WTC11 (cell line): ENCODE measurements around the gene H6PD. TPM values are rescaled to one million over a fixed set of nuclear protein-coding genes. Genes with fewer than 3 reads are reported as not detected.

ENCODE experiments used
- ATAC-seq: fragments of 200-7000 bp; cut with Tn5 transposase; 2 replicates; pipeline ENCODE4 v1.10.0; 2021; ENCODE audit warnings: mild to moderate bottlenecking, moderate library complexity
- CTCF ChIA-PET: fragments of 300-600 bp; sonication (Branson Sonifier 250); formaldehyde crosslinking; loops from one replicate; lab custom pipeline; 2021; ENCODE audit warnings: antibody characterized with exemption; lab: Charles Lee
- POLR2A ChIA-PET: fragments of 350-600 bp; sonication (Branson Sonifier 250); formaldehyde crosslinking; loops from one replicate; lab custom pipeline; 2021; ENCODE audit warnings: antibody characterized with exemption; lab: Charles Lee
- DNase-seq: peaks from one replicate; pipeline ENCODE4 v3.0.0; 2021; ENCODE audit warnings: low spot score
- H3K27ac Mint-ChIP-seq: 2 replicates; pipeline ENCODE4 v1.8.0; 2021; ENCODE audit warnings: mixed read lengths
- H3K27me3 Mint-ChIP-seq: 2 replicates; pipeline ENCODE4 v1.8.0; 2021; ENCODE audit warnings: low read depth, mild to moderate bottlenecking, moderate library complexity, mixed read lengths
- H3K36me3 Mint-ChIP-seq: 2 replicates; pipeline ENCODE4 v1.8.0; 2021; ENCODE audit warnings: mixed read lengths
- H3K4me1 Mint-ChIP-seq: 2 replicates; pipeline ENCODE4 v1.8.0; 2022; ENCODE audit warnings: mixed read lengths
- H3K4me3 Mint-ChIP-seq: 2 replicates; pipeline ENCODE4 v1.8.0; 2021; ENCODE audit warnings: mild to moderate bottlenecking, moderate library complexity, mixed read lengths
- H3K9me3 Mint-ChIP-seq: 2 replicates; pipeline ENCODE4 v1.8.0; 2021; ENCODE audit warnings: mixed read lengths
- ATF6 ChIP-seq: sonication (generic); formaldehyde crosslinking; IDR thresholded peaks from 2 replicates; pipeline ENCODE4 v1.8.1; 2023; ENCODE audit warnings: mild to moderate bottlenecking, missing genetic modification reagents
- CREM ChIP-seq: sonication (generic); formaldehyde crosslinking; IDR thresholded peaks from 2 replicates; pipeline ENCODE4 v1.8.1; 2022; ENCODE audit warnings: mild to moderate bottlenecking, missing genetic modification reagents, moderate library complexity
- E2F5 ChIP-seq: sonication (generic); formaldehyde crosslinking; IDR thresholded peaks from 2 replicates; pipeline ENCODE4 v1.8.1; 2022; ENCODE audit warnings: mild to moderate bottlenecking, moderate library complexity, missing genetic modification reagents
- ELF4 ChIP-seq: sonication (generic); formaldehyde crosslinking; IDR thresholded peaks from 2 replicates; pipeline ENCODE4 v1.8.1; 2022; ENCODE audit warnings: low read depth, mild to moderate bottlenecking, moderate library complexity, missing genetic modification reagents
- FOXP1 ChIP-seq: sonication (generic); formaldehyde crosslinking; IDR thresholded peaks from 2 replicates; pipeline ENCODE4 v1.8.0; 2022; ENCODE audit warnings: missing genetic modification reagents, mild to moderate bottlenecking, moderate library complexity, borderline replicate concordance
- MAX ChIP-seq: sonication (generic); formaldehyde crosslinking; IDR thresholded peaks from 2 replicates; pipeline ENCODE4 v1.8.0; 2022; ENCODE audit warnings: mild to moderate bottlenecking, missing genetic modification reagents
- MYBL2 ChIP-seq: sonication (generic); formaldehyde crosslinking; IDR thresholded peaks from 2 replicates; pipeline ENCODE4 v1.8.1; 2023; ENCODE audit warnings: mild to moderate bottlenecking, moderate library complexity, missing genetic modification reagents
- NFYB ChIP-seq: sonication (generic); formaldehyde crosslinking; conservative IDR thresholded peaks from 2 replicates; pipeline ENCODE4 v1.8.0; 2022; ENCODE audit warnings: low read depth, missing genetic modification reagents
- NR3C1 ChIP-seq: sonication (generic); formaldehyde crosslinking; conservative IDR thresholded peaks from 2 replicates; pipeline ENCODE4 v1.8.1; 2023; ENCODE audit warnings: low read depth, mild to moderate bottlenecking, missing genetic modification reagents
- RELA ChIP-seq: sonication (generic); formaldehyde crosslinking; IDR thresholded peaks from 2 replicates; pipeline ENCODE4 v1.8.1; 2022; ENCODE audit warnings: missing genetic modification reagents, mild to moderate bottlenecking, borderline replicate concordance
- SMAD3 ChIP-seq: sonication (generic); formaldehyde crosslinking; IDR thresholded peaks from 2 replicates; pipeline ENCODE4 v1.8.0; 2022; ENCODE audit warnings: missing genetic modification reagents, mild to moderate bottlenecking, borderline replicate concordance
- ZNF263 ChIP-seq: sonication (generic); formaldehyde crosslinking; IDR thresholded peaks from 2 replicates; pipeline ENCODE4 v1.8.1; 2022; ENCODE audit warnings: low read depth, mild to moderate bottlenecking, moderate library complexity, missing genetic modification reagents
- ZNF317 ChIP-seq: sonication (generic); formaldehyde crosslinking; IDR thresholded peaks from 2 replicates; pipeline ENCODE4 v1.8.1; 2023; ENCODE audit warnings: low read depth, mild to moderate bottlenecking, moderate library complexity, missing genetic modification reagents, borderline replicate concordance
- ZNF671 ChIP-seq: fragments of 250-450 bp; sonication (Bioruptor Pico); IDR thresholded peaks from 2 replicates; pipeline ENCODE4 v1.8.0; 2021; ENCODE audit warnings: mild to moderate bottlenecking
- total RNA-seq: library from RNA; stranded (reverse); gene quantifications from 3 replicates; pipeline ENCODE4 v1.2.3, GENCODE V29; 2021
- TF ChIP-seq, protein P1 (sequence below): sonication (generic); formaldehyde crosslinking; conservative IDR thresholded peaks from 2 replicates; pipeline ENCODE4 v1.8.1; 2023; ENCODE audit warnings: mild to moderate bottlenecking, low read depth, missing genetic modification reagents, moderate library complexity
- TF ChIP-seq, protein P2 (sequence below): sonication (generic); formaldehyde crosslinking; IDR thresholded peaks from 2 replicates; pipeline ENCODE4 v1.8.0; 2023; ENCODE audit warnings: mild to moderate bottlenecking, missing genetic modification reagents
- TF ChIP-seq, protein P3 (sequence below): fragments of 250-450 bp; sonication (Bioruptor Pico); IDR thresholded peaks from 2 replicates; pipeline ENCODE4 v1.9.0; 2021; ENCODE audit warnings: mild to moderate bottlenecking, borderline replicate concordance
- TF ChIP-seq, protein P4 (sequence below): sonication (generic); formaldehyde crosslinking; IDR thresholded peaks from 2 replicates; pipeline ENCODE4 v1.8.1; 2023; ENCODE audit warnings: mild to moderate bottlenecking, missing genetic modification reagents

H6PD gene
- total RNA-seq, 1 experiment from 2014 or later = 7.4 TPM

DNA sequence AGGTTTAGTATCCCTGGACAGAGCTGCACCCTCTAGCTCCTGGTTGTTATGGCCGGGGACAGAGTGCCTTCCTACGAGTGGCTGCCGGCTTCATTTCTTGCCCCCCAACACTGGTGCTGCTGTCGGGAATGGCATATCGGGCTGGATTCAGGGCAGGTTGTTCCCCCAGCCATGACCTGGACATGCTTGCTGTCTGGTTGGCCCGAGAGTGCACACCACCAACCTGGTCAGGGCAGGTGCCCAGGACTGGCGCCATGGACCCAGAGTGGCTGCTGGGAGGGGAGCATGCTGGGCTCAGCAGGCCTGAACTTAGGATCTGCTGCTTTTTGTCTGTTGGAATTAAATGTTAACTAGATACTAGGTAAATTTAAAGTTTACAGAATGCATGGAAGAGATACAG is 21.8 kb downstream of the H6PD start:
- DNase-seq (no peak), ATAC-seq (no peak)
- Mint-ChIP-seq H3K9me3 (peaks cover 32% of the 10 kb centered on the region), H3K27me3 (peaks cover 3% of the 10 kb centered on the region; the same call in 1 of the 2 replicates), H3K27ac (no peak overlapping the region), H3K4me3 (no peak overlapping the region), H3K36me3 (peaks cover 25% of the 10 kb centered on the region), H3K4me1 (peaks cover 24% of the 10 kb centered on the region)
- CTCF ChIA-PET = interaction anchor here (0.6 to 1.2 kb wide), 4 partner anchors 8 to 293 kb away, joined by 3 to 9 read pairs (median 3); no protein-coding TSS in a partner anchor
- POLR2A ChIA-PET = no interaction called here
- TF ChIP-seq ELF4 (CRISPR knock-in tag) (no peak), FOXP1 (CRISPR knock-in tag) (no peak), MYBL2 (no peak), MAX (CRISPR knock-in tag) (no peak), NR3C1 (CRISPR knock-in tag) (no peak), SMAD3 (CRISPR knock-in tag) (no peak), RELA (no peak), ATF6 (no peak), ZNF263 (no peak), ZNF671 (no peak), NFYB (no peak), CREM (no peak), E2F5 (CRISPR knock-in tag) (no peak), ZNF317 (CRISPR knock-in tag) (no peak)
- TF ChIP-seq, protein P1, sequence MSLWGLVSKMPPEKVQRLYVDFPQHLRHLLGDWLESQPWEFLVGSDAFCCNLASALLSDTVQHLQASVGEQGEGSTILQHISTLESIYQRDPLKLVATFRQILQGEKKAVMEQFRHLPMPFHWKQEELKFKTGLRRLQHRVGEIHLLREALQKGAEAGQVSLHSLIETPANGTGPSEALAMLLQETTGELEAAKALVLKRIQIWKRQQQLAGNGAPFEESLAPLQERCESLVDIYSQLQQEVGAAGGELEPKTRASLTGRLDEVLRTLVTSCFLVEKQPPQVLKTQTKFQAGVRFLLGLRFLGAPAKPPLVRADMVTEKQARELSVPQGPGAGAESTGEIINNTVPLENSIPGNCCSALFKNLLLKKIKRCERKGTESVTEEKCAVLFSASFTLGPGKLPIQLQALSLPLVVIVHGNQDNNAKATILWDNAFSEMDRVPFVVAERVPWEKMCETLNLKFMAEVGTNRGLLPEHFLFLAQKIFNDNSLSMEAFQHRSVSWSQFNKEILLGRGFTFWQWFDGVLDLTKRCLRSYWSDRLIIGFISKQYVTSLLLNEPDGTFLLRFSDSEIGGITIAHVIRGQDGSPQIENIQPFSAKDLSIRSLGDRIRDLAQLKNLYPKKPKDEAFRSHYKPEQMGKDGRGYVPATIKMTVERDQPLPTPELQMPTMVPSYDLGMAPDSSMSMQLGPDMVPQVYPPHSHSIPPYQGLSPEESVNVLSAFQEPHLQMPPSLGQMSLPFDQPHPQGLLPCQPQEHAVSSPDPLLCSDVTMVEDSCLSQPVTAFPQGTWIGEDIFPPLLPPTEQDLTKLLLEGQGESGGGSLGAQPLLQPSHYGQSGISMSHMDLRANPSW (CRISPR knock-in tag) = no peak
- TF ChIP-seq, protein P2, sequence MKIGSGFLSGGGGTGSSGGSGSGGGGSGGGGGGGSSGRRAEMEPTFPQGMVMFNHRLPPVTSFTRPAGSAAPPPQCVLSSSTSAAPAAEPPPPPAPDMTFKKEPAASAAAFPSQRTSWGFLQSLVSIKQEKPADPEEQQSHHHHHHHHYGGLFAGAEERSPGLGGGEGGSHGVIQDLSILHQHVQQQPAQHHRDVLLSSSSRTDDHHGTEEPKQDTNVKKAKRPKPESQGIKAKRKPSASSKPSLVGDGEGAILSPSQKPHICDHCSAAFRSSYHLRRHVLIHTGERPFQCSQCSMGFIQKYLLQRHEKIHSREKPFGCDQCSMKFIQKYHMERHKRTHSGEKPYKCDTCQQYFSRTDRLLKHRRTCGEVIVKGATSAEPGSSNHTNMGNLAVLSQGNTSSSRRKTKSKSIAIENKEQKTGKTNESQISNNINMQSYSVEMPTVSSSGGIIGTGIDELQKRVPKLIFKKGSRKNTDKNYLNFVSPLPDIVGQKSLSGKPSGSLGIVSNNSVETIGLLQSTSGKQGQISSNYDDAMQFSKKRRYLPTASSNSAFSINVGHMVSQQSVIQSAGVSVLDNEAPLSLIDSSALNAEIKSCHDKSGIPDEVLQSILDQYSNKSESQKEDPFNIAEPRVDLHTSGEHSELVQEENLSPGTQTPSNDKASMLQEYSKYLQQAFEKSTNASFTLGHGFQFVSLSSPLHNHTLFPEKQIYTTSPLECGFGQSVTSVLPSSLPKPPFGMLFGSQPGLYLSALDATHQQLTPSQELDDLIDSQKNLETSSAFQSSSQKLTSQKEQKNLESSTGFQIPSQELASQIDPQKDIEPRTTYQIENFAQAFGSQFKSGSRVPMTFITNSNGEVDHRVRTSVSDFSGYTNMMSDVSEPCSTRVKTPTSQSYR (CRISPR knock-in tag) = no peak
- TF ChIP-seq, protein P3, sequence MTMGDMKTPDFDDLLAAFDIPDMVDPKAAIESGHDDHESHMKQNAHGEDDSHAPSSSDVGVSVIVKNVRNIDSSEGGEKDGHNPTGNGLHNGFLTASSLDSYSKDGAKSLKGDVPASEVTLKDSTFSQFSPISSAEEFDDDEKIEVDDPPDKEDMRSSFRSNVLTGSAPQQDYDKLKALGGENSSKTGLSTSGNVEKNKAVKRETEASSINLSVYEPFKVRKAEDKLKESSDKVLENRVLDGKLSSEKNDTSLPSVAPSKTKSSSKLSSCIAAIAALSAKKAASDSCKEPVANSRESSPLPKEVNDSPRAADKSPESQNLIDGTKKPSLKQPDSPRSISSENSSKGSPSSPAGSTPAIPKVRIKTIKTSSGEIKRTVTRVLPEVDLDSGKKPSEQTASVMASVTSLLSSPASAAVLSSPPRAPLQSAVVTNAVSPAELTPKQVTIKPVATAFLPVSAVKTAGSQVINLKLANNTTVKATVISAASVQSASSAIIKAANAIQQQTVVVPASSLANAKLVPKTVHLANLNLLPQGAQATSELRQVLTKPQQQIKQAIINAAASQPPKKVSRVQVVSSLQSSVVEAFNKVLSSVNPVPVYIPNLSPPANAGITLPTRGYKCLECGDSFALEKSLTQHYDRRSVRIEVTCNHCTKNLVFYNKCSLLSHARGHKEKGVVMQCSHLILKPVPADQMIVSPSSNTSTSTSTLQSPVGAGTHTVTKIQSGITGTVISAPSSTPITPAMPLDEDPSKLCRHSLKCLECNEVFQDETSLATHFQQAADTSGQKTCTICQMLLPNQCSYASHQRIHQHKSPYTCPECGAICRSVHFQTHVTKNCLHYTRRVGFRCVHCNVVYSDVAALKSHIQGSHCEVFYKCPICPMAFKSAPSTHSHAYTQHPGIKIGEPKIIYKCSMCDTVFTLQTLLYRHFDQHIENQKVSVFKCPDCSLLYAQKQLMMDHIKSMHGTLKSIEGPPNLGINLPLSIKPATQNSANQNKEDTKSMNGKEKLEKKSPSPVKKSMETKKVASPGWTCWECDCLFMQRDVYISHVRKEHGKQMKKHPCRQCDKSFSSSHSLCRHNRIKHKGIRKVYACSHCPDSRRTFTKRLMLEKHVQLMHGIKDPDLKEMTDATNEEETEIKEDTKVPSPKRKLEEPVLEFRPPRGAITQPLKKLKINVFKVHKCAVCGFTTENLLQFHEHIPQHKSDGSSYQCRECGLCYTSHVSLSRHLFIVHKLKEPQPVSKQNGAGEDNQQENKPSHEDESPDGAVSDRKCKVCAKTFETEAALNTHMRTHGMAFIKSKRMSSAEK (CRISPR knock-in tag) = no peak
- TF ChIP-seq, protein P4, sequence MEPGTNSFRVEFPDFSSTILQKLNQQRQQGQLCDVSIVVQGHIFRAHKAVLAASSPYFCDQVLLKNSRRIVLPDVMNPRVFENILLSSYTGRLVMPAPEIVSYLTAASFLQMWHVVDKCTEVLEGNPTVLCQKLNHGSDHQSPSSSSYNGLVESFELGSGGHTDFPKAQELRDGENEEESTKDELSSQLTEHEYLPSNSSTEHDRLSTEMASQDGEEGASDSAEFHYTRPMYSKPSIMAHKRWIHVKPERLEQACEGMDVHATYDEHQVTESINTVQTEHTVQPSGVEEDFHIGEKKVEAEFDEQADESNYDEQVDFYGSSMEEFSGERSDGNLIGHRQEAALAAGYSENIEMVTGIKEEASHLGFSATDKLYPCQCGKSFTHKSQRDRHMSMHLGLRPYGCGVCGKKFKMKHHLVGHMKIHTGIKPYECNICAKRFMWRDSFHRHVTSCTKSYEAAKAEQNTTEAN = no peak
- TF ChIP-seq, all 79 proteins: peak for 0
